COR-L47 (cell line): ENCODE results near the gene PTGDS.

Experiments used
- DNase-seq: peaks from one replicate; lab custom pipeline; 2025; lab: John Stamatoyannopoulos, UW

PTGDS gene

GRCh38 chr9:136945333-136946227, 31.7 kb upstream of the PTGDS start:
- no peak for DNase-seq

DNA sequence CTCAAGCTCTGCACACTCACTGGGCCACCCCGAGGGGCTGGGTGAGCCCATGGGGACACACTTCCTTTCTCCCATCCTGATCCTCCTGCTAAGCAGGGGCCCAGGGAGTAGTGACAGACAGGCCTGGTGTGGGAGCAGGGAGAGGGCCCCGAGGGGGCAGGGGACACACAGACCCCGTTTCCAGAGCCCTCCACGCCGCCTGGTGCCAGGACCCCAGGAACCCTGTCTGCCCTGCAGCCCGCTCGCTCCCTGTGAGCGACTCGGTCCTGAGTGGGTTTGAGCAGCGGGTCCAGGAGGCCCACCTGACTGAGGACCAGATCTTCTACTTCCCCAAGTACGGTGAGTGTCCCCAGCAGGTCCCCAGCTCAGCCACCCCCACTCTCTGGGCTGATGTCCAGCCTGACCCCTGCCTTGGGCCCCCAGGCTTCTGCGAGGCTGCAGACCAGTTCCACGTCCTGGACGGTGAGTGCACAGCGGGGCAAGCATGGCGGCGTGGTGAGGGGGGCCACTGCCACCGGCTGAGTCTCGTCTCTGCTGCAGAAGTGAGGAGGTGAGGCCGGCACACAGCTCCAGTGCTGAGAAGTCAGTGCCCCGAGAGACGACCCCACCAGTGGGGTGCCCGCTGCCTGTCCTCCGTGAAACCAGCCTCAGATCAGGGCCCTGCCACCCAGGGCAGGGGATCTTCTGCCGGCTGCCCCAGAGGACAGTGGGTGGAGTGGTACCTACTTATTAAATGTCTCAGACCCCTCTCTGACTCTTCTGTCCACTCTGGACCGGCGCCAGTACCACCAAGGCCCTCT, 30.9 kb upstream of the PTGDS start:
- no peak for DNase-seq

DNA sequence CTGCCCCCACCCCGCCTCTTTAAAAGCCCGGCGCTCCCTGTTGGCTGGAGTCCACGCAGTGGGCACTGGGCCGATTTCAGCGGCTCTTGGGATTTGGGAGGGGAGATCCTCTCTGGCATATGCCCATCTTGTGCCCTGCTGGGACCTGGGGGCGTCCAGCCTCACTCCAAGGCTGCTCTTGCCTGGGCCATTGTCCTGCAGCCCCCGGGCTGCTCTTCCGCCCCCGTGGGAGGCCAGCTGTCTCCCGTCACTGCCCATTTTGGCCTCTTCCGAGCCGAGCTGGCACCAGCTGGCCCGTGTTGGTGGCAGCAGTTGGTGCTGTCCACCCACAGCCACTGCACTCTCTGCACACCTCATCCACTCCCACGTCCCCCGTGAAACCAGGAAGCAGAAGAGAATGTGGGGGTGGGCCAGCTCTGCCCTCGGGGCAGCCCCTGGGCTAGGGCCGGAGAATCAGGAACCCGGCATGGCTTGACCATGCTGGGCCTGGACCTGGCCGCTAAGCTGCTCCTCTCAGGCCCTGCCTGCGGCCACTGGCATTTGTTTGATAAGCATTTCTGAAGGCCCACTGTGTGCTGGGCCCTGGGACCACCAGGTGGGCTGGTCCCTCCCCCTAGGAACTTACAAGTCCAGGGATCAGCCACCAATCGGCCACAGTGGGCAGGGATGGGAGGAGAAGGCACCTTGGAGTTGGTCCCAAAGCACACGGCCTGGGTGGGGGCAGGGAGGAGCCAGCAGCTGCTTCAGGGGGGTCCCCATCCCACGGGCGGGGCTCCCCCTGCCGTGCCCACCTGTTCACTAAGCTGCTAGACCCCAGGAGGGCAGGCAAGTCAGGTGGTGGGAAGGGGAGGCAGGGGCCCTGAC, 30.0 kb upstream of the PTGDS start:
- DNase-seq = no peak

GRCh38 chr9:136947955-136948510, 29.3 kb upstream of the PTGDS start:
- DNase-seq = no peak

GRCh38 chr9:136949239-136949816, 28.0 kb upstream of the PTGDS start:
- no peak for DNase-seq

DNA sequence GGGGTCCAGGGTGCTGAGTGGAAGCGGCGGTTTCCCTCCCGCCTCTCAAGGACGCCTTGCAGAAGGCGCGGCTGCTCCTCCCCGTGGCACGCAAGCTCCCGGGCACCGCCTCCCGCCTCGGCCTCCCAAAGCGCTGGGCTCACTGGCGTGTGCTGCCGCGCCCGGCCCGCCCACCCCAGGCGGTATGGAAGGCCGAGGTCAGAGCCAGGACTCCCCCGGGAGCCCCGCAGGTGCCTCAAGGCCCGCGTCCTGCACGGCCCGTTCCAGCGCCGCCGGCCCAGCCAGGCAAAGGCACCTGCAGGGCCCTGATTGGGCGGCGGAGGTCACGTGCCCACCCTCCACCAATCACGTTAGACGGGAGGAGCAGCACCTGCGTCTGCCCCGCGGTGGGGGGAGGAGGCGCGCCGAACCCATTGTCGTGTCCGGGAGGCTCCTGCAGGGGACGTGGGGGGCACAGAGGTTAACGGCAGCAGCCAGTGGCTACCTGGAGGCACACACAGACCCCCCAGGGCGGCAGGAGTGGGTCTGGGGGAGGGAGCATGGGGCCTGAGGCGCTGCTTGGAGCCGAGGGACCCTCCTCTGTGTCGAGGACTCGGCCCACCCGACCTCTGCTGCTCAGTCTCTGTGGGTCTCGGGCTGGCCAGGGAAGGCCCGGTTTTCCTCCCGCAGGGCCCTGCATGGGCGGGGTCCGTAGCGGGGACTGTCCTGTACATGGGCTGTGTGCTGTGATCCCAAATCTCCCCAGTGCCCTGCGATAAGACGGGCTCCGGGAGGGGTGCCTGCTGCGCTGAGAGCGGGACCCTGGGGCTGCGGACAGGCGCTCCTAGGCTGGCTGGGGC, 27.3 kb upstream of the PTGDS start:
- DNase-seq = peak; percentile 95

DNA sequence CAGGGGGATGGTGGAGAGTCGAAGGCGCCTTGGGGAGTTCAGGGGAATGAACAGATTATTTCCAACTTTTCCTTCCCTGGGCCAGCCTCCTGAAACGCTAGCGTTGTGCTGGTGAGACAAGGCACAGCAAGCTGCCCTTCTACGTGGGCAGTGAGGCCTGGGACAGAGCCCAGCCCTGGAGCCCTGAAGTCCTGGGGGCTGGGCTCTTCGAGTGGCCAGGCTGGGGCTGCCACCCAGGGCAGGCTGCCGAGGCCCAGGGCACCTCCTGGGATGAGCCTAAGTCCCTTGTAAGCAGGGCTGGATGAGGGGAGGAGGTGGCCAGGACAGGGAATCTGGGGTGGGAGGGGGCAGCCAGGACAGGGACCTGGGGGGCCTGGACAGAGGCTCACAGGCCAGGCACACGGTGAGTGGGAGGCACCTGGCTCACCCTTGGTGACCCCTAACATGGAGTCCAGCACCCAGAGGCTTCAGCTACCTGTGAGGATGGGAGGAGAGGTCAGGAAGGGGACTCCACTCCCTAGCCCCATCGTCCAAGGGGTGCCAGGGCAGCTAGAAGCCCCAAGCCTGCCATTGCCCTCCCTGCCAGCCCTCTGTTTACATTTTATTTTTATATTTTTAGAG, 26.5 kb upstream of the PTGDS start:
- DNase-seq = no peak

DNA sequence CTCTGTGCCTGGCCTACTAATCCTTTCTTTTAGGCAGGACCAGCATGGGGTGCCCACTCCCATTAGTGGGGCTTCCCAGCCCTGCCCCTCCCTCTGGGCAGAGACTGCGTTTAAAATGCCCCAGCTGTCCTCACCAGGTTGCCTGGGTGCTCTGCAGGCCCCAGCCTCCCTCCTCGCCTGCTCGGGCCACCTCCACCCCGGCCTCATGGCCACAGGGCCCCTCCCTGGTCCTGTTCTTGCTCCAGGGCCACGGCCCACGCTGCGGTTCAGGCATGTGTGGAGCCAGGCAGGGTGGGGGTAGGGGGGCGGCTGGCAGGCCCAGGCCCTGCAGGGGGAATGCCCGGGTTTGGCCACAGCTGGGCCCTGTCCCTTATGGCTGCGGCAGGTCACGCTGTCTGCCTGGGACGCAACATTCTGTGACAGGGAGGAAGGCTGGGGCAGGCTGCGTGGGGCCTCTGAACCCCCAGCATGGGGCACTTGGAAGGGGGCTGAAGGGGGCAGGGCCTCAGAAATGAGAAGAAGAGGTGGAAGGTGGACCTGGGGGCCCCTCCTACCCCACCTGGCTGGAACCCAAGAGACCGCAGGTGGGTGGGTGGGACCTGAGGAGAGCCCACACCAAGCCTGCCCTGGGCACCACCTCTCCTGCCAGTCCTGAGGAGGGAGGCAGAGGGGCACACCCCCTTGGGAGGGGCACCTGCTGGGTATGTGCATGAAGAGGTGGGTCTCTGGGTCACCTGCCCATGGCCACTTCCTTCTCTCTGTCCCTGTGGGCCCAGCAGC, 25.6 kb upstream of the PTGDS start, which contains the start of gene LCN12:
Gene LCN12 (plus strand): TSS at position 733 of the 780 bp plus-strand sequence. CDS start 55 bp downstream, outside the sequence.
- DNase-seq = no peak

GRCh38 chr9:136952321-136952850, 24.9 kb upstream of the PTGDS start:
- no peak for DNase-seq

DNA sequence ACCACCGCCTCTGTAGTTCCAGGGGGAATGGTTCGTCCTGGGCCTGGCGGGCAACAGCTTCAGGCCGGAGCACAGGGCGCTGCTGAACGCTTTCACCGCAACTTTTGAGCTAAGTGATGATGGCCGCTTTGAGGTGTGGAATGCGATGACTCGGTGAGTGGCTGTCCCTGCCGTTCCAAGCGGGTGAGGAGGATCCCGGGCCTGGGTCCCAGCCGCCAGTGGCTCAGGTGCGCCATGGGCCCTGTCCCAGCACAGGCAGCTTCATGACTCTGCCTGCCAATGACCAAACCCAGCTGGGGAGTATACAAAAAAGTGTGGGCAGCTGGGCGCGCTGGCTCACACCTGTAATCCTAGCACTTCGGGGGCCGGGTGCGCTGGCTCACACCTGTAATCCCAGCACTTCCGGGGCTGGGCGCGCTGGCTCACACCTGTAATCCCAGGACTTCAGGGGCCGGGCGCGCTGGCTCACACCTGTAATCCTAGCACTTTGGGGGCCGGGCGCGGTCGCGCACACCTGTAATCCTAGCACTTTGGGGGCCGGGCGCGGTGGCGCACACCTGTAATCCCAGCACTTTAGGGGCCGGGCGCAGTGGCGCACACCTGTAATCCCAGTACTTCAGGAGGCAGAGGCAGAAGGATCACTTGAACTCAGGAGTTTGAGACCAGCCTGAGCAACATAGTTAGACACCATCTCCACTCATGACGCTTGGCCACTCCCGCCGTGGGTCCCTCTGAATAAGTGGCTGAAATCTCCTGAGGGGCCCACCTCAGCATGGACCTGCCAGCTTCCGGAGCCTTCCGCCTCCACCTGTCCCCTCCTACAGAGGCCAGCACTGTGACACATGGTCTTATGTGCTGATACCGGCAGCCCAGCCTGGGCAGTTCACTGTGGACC, 24.2 kb upstream of the PTGDS start:
- DNase-seq = no peak

GRCh38 chr9:136953771-136954269, 23.5 kb upstream of the PTGDS start:
- no peak for DNase-seq

- no peak for DNase-seq
These were observed 22.8 kb upstream of the PTGDS start for GRCh38 chr9:136954270-136955083.

- no peak for DNase-seq
These were observed 21.9 kb upstream of the PTGDS start for GRCh38 chr9:136955202-136955942.

GRCh38 chr9:136955943-136956335, 21.4 kb upstream of the PTGDS start:
- DNase-seq = no peak

- no peak for DNase-seq
These were observed 20.7 kb upstream of the PTGDS start for GRCh38 chr9:136956604-136957003.

- DNase-seq = no peak
These were observed 19.8 kb upstream of the PTGDS start for GRCh38 chr9:136957461-136957860.
